SK-N-MC (cell line): Measurements from ENCODE around the gene ADAM8.

Experiments used
- DNase-seq: peaks from one replicate; pipeline ENCODE4 v3.0.0-alpha.2; 2011; ENCODE audit warnings: low read depth, low spot score
- H3K27ac ChIP-seq: fragments of 200-600 bp; sonication (generic); 2 replicates; pipeline ENCODE4 v1.5.1; 2016; ENCODE audit warnings: mixed run types
- H3K36me3 ChIP-seq: fragments of 200-600 bp; sonication (generic); 2 replicates; pipeline ENCODE4 v1.6.1; 2017; ENCODE audit warnings: antibody characterized with exemption, low read length, mixed read lengths; ENCODE audit not compliant: insufficient read depth
- H3K4me3 ChIP-seq: fragments of 200-600 bp; sonication (generic); 2 replicates; pipeline ENCODE4 v1.5.1; 2016
- H3K9ac ChIP-seq: fragments of 200-600 bp; sonication (generic); 2 replicates; pipeline ENCODE4 v1.8.0; 2017; ENCODE audit warnings: mixed run types, mixed read lengths; ENCODE audit not compliant: insufficient read length
- H3K9me3 ChIP-seq: fragments of 200-600 bp; sonication (generic); 2 replicates; pipeline ENCODE4 v1.6.1; 2017; ENCODE audit warnings: low read depth, mild to moderate bottlenecking, antibody characterized with exemption, low read length, moderate library complexity, mixed read lengths
- EZH2 ChIP-seq: fragments of 200-600 bp; sonication (generic); IDR thresholded peaks from one replicate; pipeline ENCODE4 v1.6.1; 2017; ENCODE audit warnings: antibody characterized with exemption
- FOXP2 ChIP-seq: optimal IDR thresholded peaks from 2 replicates; pipeline ENCODE3; 2011; ENCODE audit warnings: mild to moderate bottlenecking, moderate library complexity; ENCODE audit not compliant: insufficient read depth; ENCODE audit errors: extremely low read length, control extremely low read depth
- POLR2AphosphoS5 ChIP-seq: IDR thresholded peaks from 2 replicates; pipeline ENCODE4 v1.6.1; 2012; ENCODE audit warnings: mild to moderate bottlenecking, low read depth, low read length, borderline replicate concordance

Gene ADAM8

GRCh38 chr10:133293810-133294119, 17.1 kb upstream of the ADAM8 start:
- Histone ChIP-seq H3K4me3 (no peak overlapping the region), H3K9me3 (no peaks in the 10 kb centered on the region), H3K36me3 (no peaks in the 10 kb centered on the region; the same call in 1 of the 2 replicates), H3K27ac (no peak overlapping the region), H3K9ac (no peak overlapping the region)
- DNase-seq: no peak
- TF ChIP-seq EZH2 (no peak), POLR2AphosphoS5 (no peak), FOXP2 (no peak)

DNA sequence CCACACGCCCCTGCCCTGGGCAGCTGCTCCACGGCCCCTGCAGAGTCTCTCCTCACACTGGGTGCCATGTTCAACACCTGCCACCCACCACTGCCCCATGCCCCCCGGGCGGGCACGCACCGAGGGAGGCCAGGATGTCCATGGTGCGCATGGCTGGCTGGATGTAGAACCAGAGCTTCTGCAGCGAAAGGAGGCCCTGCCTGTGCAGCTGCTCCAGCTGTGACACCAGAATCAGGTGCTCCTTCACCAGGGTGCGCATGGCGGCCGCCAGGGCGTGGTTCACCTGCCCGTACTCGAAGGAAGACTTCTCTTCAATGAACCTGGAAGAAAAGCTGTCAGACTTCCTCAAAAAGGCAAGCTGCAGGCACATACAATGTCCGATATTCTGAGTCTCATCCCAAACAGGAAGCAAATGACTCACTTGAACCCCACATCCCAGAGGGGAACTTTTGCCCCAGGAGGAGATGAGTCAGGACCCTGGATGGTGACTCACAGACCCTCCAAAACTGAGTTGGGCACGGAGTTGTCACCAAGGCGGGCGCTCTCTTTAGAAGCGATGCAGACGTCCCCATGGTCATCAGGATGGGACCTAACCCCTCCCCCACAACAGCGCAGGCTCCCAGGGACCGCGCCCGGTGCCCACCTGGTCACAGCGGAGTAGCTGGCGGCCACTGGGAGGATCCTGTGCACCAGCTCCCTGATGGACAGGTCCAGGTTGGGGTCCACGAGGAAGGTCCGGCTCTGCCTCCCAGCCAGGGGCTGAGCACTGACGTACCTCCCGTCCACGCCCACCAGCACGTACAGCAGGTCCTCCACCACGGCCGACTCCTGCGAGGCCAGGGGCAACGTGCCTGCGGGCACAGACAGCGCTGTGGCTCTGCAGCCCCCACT, 16.5 kb upstream of the ADAM8 start:
- H3K9me3 ChIP-seq: no peaks in the 10 kb centered on the region
- DNase-seq: no peak
- H3K36me3 ChIP-seq: no peaks in the 10 kb centered on the region; the same call in 1 of the 2 replicates
- no peak for TF ChIP-seq EZH2
- TF ChIP-seq FOXP2: no peak
- no peak for TF ChIP-seq POLR2AphosphoS5
- no peak overlapping the region for H3K4me3 ChIP-seq
- H3K9ac ChIP-seq: no peak overlapping the region
- H3K27ac ChIP-seq: no peak overlapping the region

DNA sequence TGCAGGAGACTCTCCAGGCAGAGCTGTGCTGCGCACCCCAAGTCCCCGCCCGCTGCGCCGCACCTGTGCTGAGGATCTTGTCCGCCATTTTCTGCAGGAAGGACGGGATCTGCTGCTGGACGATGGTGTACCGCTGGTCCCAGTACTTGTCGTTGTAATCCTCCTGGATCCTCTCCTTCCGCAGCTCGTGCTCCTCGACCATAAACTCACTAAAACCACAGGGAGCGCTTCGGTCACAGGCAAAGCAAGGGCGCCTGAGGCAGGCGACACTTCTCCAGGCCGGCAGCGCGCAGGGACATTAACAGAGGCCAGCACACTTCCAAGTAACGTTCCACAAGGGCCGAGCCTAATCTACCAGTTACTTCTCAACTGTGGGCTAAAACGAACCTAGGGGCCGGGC, 13.1 kb upstream of the ADAM8 start:
- Histone ChIP-seq H3K36me3 (no peaks in the 10 kb centered on the region; the same call in 1 of the 2 replicates), H3K9me3 (no peaks in the 10 kb centered on the region), H3K27ac (no peak overlapping the region), H3K4me3 (no peak overlapping the region), H3K9ac (no peak overlapping the region)
- TF ChIP-seq FOXP2 (no peak), POLR2AphosphoS5 (no peak), EZH2 (no peak)
- DNase-seq: no peak

DNA sequence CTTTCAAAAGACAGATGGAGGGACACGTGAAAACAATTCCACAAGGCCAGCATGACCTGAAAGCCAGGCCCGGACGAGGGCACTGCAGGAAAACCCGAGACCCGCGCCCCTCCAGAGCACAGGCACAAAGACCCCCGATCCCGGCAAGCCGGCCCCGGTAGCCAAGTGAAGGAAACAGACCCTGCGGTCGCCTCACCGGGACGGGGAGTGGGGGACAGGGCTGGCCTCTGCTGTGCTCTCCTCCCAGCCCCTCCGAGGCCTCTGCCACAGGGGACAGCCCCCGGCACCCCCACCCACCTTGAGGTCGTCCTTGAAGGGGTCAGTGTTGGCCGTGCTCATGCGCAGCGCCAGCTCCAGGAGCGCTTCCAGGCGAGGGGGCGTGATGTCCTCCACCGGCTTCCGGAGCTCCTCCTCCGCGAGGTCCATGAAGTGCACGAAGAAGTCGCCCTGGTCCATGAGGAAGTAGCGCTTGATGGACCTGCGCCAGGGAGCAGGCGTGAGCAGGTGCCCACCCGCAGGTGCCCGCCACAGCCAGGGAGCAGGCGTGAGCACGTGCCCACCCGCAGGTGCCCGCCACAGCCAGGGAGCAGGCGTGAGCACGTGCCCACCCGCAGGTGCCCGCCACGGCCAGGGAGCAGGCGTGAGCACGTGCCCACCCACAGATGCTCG, 11.3 kb upstream of the ADAM8 start:
- no peak for DNase-seq
- TF ChIP-seq EZH2 (no peak), POLR2AphosphoS5 (no peak)
- no peaks in the 10 kb centered on the region; the same call in 1 of the 2 replicates for H3K36me3 ChIP-seq

DNA sequence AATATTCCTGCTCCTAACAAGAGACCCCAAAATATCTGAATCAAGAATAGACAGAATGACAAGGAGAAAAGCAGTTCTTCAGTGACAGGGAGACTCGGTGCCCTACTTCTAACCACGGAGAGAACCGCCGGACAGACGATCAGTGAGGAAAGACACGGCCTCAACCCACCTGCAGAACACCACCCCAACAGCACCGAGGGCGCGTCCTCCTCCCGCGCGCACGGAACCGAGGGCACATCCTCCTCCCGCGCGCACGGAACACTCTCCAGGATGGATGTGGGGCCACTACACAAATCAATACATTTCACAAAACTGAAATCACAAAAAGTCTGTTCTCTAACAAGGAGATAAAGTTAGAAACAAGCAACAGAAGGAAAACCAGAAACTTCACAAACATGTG, 9.7 kb upstream of the ADAM8 start:
- H3K9me3 ChIP-seq: no peaks in the 10 kb centered on the region
- TF ChIP-seq EZH2 (no peak), FOXP2 (no peak), POLR2AphosphoS5 (no peak)
- H3K4me3 ChIP-seq: no peak overlapping the region
- H3K36me3 ChIP-seq: no peaks in the 10 kb centered on the region; the same call in 1 of the 2 replicates
- H3K27ac ChIP-seq: no peak overlapping the region
- no peak overlapping the region for H3K9ac ChIP-seq
- no peak for DNase-seq

More for the DNA sequence above, 11.3 kb upstream of the ADAM8 start:
- H3K27ac ChIP-seq: no peak overlapping the region
- no peak overlapping the region for H3K9ac ChIP-seq
- no peak overlapping the region for H3K4me3 ChIP-seq
- no peaks in the 10 kb centered on the region for H3K9me3 ChIP-seq

GRCh38 chr10:133285217-133285616, 8.5 kb upstream of the ADAM8 start:
- H3K9me3 ChIP-seq: no peaks in the 10 kb centered on the region
- no peak for DNase-seq
- H3K9ac ChIP-seq: no peak overlapping the region
- H3K4me3 ChIP-seq: no peak overlapping the region
- TF ChIP-seq POLR2AphosphoS5 (no peak), FOXP2 (no peak), EZH2 (no peak)
- no peaks in the 10 kb centered on the region; the same call in 1 of the 2 replicates for H3K36me3 ChIP-seq
- H3K27ac ChIP-seq: no peak overlapping the region

DNA sequence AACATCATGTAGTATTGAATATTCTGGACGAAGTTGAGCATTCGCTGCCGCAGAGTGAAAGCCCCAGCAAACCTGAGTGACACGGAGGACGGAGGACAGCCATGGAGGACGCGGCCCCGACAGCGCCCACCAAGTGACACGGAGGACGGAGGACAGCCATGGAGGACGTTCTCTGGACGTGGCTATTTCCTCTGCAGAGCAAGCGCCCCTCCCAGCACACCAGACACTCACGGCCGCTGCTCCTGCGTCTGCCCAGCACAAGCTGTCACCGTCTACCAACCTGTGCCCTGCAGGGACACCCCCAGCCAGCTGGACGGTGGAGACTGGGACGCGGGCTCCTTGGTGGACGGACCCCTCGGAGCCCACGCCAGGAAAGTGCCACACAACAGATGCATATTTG, 7.3 kb upstream of the ADAM8 start:
- Histone ChIP-seq H3K36me3 (no peaks in the 10 kb centered on the region; the same call in 1 of the 2 replicates), H3K9me3 (no peaks in the 10 kb centered on the region), H3K9ac (no peak overlapping the region), H3K27ac (no peak overlapping the region), H3K4me3 (no peak overlapping the region)
- TF ChIP-seq EZH2 (no peak), POLR2AphosphoS5 (no peak), FOXP2 (no peak)
- no peak for DNase-seq

GRCh38 chr10:133282846-133283390, 6.2 kb upstream of the ADAM8 start:
- Histone ChIP-seq H3K9ac (no peak overlapping the region), H3K27ac (no peak overlapping the region), H3K4me3 (no peak overlapping the region), H3K36me3 (no peaks in the 10 kb centered on the region; the same call in 1 of the 2 replicates), H3K9me3 (no peaks in the 10 kb centered on the region)
- no peak for TF ChIP-seq POLR2AphosphoS5
- TF ChIP-seq FOXP2: no peak
- no peak for TF ChIP-seq EZH2
- DNase-seq: no peak
